Endothelial cell of hepatic sinusoid (primary cell): ENCODE measurements around the gene COX6A2.
"Not testable (repeated sequence)": the region's sequence is repeated elsewhere in the genome, so short reads cannot be mapped to it uniquely, and the experiment has no call there.

ENCODE experiments used
- in situ Hi-C: cut with HindIII; loops from 2 replicates; pipeline ENCODE4 v1.10.0; 2017; ENCODE audit warnings: low sequenced_read_pairs

COX6A2 gene

GRCh38 chr16:31464781-31465260 is 36.7 kb upstream of the COX6A2 start:
- in situ Hi-C loops, result loop anchor here (5.0 to 25.0 kb wide), 4 partner anchors 62 to 528 kb away; partner anchors contain the start of genes AHSP, ORAI3, ZNF646 and ZNF668

- in situ Hi-C loops, result loop anchor here (5.0 to 25.0 kb wide), 4 partner anchors 63 to 527 kb away; partner anchors contain the start of genes AHSP, ORAI3, ZNF646 and ZNF668
Measured at GRCh38 chr16:31464348-31464769, 36.2 kb upstream of the COX6A2 start.

- in situ Hi-C loops, result loop anchor here (5.0 to 25.0 kb wide), 4 partner anchors 65 to 525 kb away; partner anchors contain the start of genes AHSP, ORAI3, ZNF646 and ZNF668
Measured at GRCh38 chr16:31461921-31462804, 34.0 kb upstream of the COX6A2 start.

GRCh38 chr16:31461201-31461920 is 33.2 kb upstream of the COX6A2 start:
- in situ Hi-C loops, result loop anchor here (5.0 to 25.0 kb wide), 4 partner anchors 66 to 524 kb away; partner anchors contain the start of genes AHSP, ORAI3, ZNF646 and ZNF668

- in situ Hi-C loops, result loop anchor here (5.0 to 25.0 kb wide), 4 partner anchors 67 to 523 kb away; partner anchors contain the start of genes AHSP, ORAI3, ZNF646 and ZNF668
Measured at GRCh38 chr16:31460582-31461002, 32.4 kb upstream of the COX6A2 start.

GRCh38 chr16:31459687-31460581 is 31.8 kb upstream of the COX6A2 start:
- in situ Hi-C loops, result loop anchor here (5.0 to 25.0 kb wide), 4 partner anchors 67 to 523 kb away; partner anchors contain the start of genes AHSP, ORAI3, ZNF646 and ZNF668

- in situ Hi-C loops, result loop anchor here (25.0 kb wide), 2 partner anchors 397 to 522 kb away; partner anchors contain the start of genes ORAI3, ZNF646 and ZNF668
Measured at GRCh38 chr16:31458844-31459686, 30.9 kb upstream of the COX6A2 start, which contains the start of gene ARMC5. Gene ARMC5 (plus strand): TSS chr16:31459501. CDS start chr16:31459525, 24 bp downstream.

GRCh38 chr16:31458073-31458843 is 30.1 kb upstream of the COX6A2 start:
- in situ Hi-C loops, result loop anchor here (25.0 kb wide), 2 partner anchors 396 to 521 kb away; partner anchors contain the start of genes ORAI3, ZNF646 and ZNF668

GRCh38 chr16:31456988-31457360 is 28.8 kb upstream of the COX6A2 start:
- in situ Hi-C loops, result loop anchor here (25.0 kb wide), 2 partner anchors 395 to 520 kb away; partner anchors contain the start of genes ORAI3, ZNF646 and ZNF668

- in situ Hi-C loops, result loop anchor here (25.0 kb wide), 2 partner anchors 393 to 518 kb away; partner anchors contain the start of genes ORAI3, ZNF646 and ZNF668
Measured at GRCh38 chr16:31455601-31456314, 27.6 kb upstream of the COX6A2 start.

GRCh38 chr16:31453255-31454204 is 25.4 kb upstream of the COX6A2 start:
- in situ Hi-C loops, result loop anchor here (25.0 kb wide), 2 partner anchors 391 to 516 kb away; partner anchors contain the start of genes ORAI3, ZNF646 and ZNF668

GRCh38 chr16:31452631-31453106 is 24.5 kb upstream of the COX6A2 start:
- in situ Hi-C loops, result loop anchor here (25.0 kb wide), 2 partner anchors 390 to 515 kb away; partner anchors contain the start of genes ORAI3, ZNF646 and ZNF668

GRCh38 chr16:31451681-31452351 is 23.7 kb upstream of the COX6A2 start:
- in situ Hi-C loops, result loop anchor here (25.0 kb wide), 2 partner anchors 390 to 515 kb away; partner anchors contain the start of genes ORAI3, ZNF646 and ZNF668

GRCh38 chr16:31451201-31451600 is 23.0 kb upstream of the COX6A2 start:
- in situ Hi-C loops, result loop anchor here (25.0 kb wide), 2 partner anchors 389 to 514 kb away; partner anchors contain the start of genes ORAI3, ZNF646 and ZNF668

- in situ Hi-C loops, result not testable (repeated sequence)
Measured at GRCh38 chr16:31445931-31446330, 17.8 kb upstream of the COX6A2 start.
